NCI-H2227 (cell line): Measurements from ENCODE around the gene KDM6A.
"Not testable (repeated sequence)": the region's sequence is repeated elsewhere in the genome, so short reads cannot be mapped to it uniquely, and the experiment has no call there.

Experiments
- DNase-seq: peaks from one replicate; lab custom pipeline; 2025; ENCODE audit not compliant: unreplicated experiment; lab: John Stamatoyannopoulos, UW

KDM6A gene

DNA sequence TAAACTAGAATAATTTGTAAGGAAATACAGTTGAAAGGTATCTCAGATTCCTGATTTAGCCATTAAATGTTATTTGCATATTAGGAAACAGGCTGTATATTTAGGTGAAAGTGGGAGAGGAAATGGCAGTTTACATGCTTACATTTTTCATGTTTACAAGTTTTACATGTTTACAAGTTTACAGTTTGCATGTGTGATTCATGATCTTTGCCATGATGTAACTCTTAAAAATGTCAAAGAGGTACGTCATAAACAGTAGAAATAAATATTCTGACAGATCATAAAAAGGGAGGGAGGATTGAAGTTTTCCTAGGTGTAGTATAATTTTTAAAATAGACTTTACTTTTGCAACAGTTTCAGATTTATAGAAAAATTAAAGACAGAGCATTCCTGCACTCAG is 45.7 kb downstream of the KDM6A start:
- no peak for DNase-seq

- DNase-seq, result no peak
Observed at GRCh38 chrX:44922980-44923379, 50.0 kb downstream of the KDM6A start.

DNA sequence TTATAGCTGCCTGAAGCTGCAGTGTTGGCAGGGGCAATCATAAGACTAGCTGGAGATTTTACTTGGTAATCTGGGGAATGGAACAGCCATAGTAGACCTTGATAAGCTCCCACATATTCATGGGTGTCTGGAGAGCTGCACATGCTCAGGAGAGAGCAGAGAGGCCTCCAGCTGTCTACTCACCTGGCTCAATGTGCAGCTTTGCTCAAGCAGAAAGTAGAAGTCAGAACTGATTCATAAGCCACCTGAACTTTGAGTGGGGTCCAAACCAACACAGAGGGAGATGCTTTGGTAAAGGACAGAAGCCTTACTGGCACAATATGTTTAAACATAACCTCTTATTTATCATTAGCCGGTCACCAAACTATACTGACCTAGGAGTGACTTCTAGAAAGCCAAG is 54.4 kb downstream of the KDM6A start:
- DNase-seq, result no peak

DNA sequence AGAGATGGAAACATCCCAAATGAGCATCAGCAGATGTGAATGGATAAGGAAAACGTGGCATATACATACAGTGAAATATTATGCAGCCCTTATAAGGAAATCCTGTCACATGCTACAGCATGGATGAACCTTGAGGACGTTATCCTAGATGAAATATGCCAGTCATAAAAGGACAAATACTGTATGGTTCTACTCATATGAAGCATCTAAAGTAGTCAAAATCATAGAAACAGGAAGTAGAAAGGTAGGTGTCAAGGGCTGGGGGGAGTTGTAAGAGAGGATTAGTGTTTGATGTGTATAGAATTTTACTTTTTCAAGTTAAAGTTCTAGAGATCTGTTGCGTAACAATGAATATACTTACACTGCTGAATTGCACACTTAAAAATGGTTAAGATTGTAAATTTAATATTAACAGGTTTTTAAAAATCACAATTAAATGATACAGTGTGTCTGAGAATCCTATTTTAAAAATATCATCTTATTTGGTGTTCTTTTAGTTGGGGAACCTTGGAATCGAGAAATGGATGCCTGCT is 58.5 kb downstream of the KDM6A start:
- no peak for DNase-seq

- no peak for DNase-seq
Observed at GRCh38 chrX:44935172-44935571, 62.2 kb downstream of the KDM6A start.

DNA sequence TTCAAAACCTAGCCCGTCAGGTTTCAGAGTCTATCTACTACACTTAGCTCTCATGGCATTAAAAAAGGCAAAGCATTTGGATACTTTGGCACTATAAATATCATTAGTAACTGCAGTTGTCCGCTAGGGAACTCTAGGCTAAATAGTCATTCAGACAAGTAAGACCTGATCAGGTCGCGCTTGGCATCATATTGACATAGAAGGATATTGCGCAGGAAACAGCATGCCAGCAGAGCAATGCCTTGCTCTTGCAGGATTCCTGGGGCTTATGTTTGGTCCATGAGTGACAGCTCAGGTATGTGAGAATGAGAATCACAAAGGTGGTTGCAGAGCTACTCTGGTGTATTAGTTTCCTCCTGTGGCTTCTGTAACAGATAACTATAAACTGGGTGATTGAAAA is 62.7 kb downstream of the KDM6A start:
- DNase-seq, result no peak

DNA sequence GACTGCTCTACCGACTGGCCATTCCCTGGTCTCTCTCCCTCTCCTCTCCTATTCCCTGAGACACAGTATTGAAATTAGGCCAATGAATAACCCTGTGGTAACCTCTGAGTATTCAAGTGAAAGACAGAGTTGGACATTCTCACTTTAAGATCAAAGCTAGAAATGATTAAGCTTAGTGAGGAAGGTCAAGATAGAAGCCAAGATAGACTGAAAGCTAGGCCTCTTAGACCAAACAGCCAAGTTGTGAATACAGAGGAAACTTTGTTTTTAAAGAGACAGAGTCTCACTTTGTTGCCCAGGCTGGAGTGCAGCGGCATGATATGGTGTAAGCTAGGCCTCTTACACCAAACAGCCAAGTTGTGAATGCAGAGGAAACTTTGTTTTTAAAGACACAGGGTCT is 64.6 kb downstream of the KDM6A start:
- DNase-seq, result no peak

GRCh38 chrX:44938111-44938510 is 65.1 kb downstream of the KDM6A start:
- no peak for DNase-seq

DNA sequence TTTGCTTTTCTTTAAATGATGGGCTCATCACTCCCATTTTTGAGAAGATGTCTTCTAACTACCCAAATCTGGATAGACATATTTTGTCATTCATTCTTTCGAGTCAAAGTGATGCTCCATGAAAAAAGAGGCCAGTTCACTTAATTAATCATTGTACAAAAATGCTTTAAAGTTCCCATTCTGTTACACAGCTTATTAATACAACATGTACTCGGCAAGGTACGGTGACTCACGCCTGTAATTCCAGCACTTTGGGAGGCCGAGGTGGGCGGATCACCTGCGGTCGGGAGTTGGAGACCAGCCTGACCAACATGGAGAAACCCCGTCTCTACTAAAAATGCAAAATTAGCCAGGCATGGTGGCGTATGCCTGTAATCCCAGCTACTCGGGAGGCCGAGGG is 67.6 kb downstream of the KDM6A start:
- DNase-seq, result not testable (repeated sequence)

GRCh38 chrX:44943007-44943406 is 70.0 kb downstream of the KDM6A start:
- DNase-seq, result no peak

DNA sequence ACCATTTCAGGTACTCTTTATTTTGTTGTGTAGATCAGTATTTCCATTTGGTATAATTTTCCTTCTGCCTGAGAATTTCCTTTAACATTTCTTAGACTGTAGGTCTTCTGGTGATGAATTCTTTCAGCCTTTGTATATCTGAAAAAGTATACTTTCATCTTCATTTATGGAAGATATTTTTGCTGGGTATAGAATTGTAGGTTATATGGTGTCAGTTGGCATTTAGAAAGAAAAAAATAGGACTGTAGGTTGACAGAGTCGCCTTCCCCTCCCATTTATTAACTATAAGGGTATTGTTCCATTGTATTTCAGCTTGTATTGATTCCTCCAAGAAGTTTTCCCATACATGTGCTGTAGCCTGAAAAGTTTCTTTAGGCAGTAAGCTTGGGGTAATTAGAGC is 71.9 kb downstream of the KDM6A start:
- DNase-seq, result no peak

DNA sequence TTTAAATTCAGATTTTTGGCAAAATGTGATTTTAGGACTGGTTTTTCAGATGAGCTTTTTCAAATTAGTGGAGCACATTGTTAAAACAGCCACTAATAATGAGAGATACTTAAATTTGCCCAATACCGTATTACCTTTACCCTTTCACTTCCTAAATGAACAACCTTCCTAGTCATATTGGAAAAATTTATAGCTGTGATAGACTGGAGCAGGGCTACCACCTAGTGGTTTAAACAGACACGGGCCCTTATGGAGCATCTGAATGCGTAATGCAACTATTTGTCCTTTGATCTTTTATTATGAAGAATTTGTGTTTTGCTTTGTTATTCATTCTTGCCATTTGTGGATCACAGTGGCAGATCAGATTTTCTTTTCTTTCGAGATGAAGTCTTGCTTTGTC is 72.7 kb downstream of the KDM6A start:
- DNase-seq, result no peak

DNA sequence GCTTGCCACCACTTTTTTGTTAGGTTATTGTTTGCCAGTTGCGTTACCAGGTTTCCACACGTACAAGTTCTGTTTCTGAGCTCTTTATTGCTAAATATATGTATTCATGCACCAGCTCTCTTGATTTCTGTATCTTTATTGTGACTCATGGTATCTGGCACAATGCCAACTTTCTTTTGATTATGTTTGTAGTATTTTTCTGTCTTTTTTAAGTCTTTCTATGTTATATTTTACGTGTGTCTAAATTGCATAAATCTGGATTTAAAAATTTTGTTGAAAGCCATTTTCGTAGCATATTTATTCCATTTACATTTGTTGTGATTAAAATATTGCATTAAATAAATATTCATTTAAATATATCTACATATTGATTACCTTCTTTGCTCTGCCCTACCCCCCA is 73.8 kb downstream of the KDM6A start:
- DNase-seq, result no peak

GRCh38 chrX:44947995-44948394 is 75.0 kb downstream of the KDM6A start:
- DNase-seq, result no peak

DNA sequence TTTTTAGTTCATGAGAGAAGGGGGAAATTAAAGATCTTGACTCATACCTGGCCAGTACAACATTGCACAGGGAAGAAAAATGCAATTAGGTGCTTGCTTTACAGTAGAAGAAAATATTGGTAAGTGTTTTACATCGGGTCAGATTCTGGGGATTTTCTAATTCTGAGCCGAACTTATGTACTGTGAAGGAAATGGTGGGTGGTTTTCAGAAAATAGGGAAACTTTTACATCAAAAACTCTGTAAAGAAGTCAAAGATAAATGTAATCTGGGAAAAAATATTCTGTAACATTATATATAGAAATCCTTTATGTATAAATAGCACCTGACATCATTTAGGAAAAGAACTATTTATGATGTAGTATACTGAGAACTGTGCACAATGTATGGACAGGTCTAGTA is 75.4 kb downstream of the KDM6A start:
- no peak for DNase-seq

DNA sequence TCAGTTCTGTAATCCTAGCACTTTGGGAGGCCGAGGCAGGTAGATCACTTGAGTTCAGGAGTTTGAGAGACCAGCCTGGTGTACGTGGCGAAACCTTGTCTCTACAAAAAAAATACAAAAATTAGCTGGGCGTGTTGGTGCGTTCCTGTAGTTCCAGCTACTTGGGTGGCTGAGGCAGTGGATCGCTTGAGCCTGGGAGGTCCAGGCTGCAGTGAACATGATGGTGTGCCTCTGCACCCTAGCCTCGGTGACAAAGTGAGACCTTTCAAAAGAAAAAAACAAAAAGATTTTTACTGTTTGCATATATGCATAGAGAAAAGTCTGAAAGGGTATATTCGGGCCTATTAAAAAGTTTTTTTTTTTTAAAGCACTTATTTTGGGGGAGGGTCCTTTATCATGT is 76.1 kb downstream of the KDM6A start:
- DNase-seq, result no peak

- DNase-seq, result not testable (repeated sequence)
Observed at GRCh38 chrX:44950471-44951366, 77.7 kb downstream of the KDM6A start.

DNA sequence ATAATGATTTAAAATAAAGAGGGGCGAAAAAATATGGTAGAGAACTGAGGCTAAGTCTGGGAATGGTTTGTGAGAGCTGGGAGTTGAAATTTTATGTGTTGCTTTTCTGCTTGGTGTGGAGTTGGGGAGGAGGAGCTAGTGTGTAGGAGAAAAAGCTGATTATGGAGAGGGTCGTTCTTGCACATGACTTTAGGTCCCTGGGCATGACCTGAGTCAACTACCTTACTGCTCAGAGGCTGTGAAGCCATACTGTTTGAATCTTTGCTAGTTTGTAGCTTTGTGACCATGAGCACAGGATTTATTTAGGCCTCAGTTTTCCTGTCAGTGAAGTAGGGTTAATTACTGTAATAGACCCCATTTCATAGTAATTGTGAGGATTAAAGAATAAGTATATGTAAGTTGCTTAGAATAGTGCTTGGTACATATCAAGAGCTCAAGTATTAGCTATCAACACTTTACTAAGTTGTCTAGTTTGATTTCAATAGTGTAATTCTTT is 78.6 kb downstream of the KDM6A start:
- no peak for DNase-seq

GRCh38 chrX:44952329-44953027 is 79.5 kb downstream of the KDM6A start:
- DNase-seq, result no peak

DNA sequence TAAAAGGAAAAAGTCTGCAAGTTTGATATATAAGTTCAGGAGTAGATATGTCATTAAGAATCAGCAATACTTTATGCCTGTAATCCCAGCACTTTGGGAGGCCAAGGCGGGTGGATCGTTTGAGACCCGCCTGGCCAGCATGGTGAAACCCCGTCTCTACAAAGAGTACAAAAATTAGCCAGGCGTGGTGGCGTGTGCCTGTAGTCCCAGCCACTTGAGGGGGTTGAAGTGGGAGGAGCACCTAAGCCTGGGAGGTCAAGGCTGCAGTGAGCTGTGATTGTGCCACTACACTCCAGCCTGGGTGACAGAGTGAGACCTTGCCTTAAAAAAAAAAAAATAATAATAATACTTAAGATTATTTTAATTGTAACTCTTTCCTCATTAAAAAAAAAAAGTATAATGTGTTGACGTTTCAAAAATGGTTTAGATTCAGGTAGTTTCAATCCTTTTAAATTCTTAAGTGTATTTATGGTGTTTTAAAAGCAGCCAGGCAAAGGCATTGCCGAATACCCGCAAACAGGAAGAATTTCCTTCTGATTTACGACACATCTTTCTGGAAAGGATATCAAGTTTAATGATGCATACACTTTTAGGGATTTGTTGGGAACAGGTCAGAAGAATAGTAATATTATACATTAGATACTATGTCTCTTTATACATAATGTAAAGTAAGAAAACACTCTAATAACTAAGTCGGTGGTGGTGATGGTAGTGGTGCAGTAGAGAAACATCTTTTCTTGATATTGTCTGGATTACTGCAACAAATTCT is 80.9 kb downstream of the KDM6A start:
- DNase-seq, result no peak

- DNase-seq, result no peak
Observed at GRCh38 chrX:44954562-44954961, 81.6 kb downstream of the KDM6A start.
